HCT116 (cell line): Measurements from ENCODE around the gene LAMP5.

Source experiments
- ATF3 ChIP-seq: IDR thresholded peaks from 2 replicates; pipeline ENCODE4 v1.6.1; 2012
- CTCF ChIP-seq, 3 experiments: fragments of 200-600 bp in 1 of 3; sonication (generic) in 1 of 3; IDR thresholded peaks in 2 of 3; conservative IDR thresholded peaks in 1 of 3; 2 replicates each; pipeline ENCODE4 v1.5.1; 2012 to 2017; ENCODE audit warnings: low read depth in 2 of 3, low read length in 2 of 3, antibody characterized with exemption in 1 of 3, borderline replicate concordance in 1 of 3, control low read depth in 1 of 3, mild to moderate bottlenecking in 1 of 3, mixed read lengths in 1 of 3, mixed run types in 1 of 3, moderate library complexity in 1 of 3; ENCODE audit not compliant: insufficient read depth in 1 of 3
- EZH2 ChIP-seq: fragments of 200-600 bp; sonication (generic); IDR thresholded peaks from 2 replicates; pipeline ENCODE4 v1.6.1; 2017; ENCODE audit warnings: antibody characterized with exemption, mixed run types
- MAX ChIP-seq: IDR thresholded peaks from 2 replicates; pipeline ENCODE4 v1.6.1; 2012
- POLR2A ChIP-seq: IDR thresholded peaks from 2 replicates; pipeline ENCODE4 v1.7.0; 2011; ENCODE audit warnings: borderline replicate concordance; ENCODE audit not compliant: insufficient read depth, insufficient read length; ENCODE audit errors: extremely low read depth
- POLR2AphosphoS5 ChIP-seq: IDR thresholded peaks from 2 replicates; pipeline ENCODE4 v1.6.1; 2011; ENCODE audit warnings: mild to moderate bottlenecking, low read depth, low read length, moderate library complexity
- ZBTB33 ChIP-seq: IDR thresholded peaks from 2 replicates; pipeline ENCODE4 v1.6.1; 2011; ENCODE audit warnings: mild to moderate bottlenecking, low read length, moderate library complexity; ENCODE audit not compliant: insufficient replicate concordance; ENCODE audit errors: extremely low read depth
- ZNF274 ChIP-seq: fragments of 200-500 bp; sonication (Bioruptor generic); IDR thresholded peaks from 2 replicates; pipeline ENCODE4 v1.6.1; 2014; ENCODE audit warnings: mild to moderate bottlenecking, low read depth, low read length, inconsistent platforms

GRCh38 chr20:9496155-9496554 is 18.2 kb upstream of the LAMP5 start:
- TF ChIP-seq POLR2A (no peak), CTCF (IDR thresholded peaks at IDR 0.05 in 2 of 3, conservative IDR thresholded peaks at IDR 0.05 in 1 of 3; ENCODE audit: borderline replicate concordance in 1 of 3, insufficient read depth in 1 of 3, low read depth in 2 of 3, low read length in 2 of 3) (no peak), EZH2 (no peak), ATF3 (no peak), ZNF274 (no peak), POLR2AphosphoS5 (no peak), ZBTB33 (no peak), MAX (no peak)
